Measurements from ENCODE around the gene SLC25A5. TPM values are rescaled to one million over a fixed set of nuclear protein-coding genes. Genes with fewer than 3 reads are reported as not detected.

The SLC25A5 gene
- total RNA-seq, 1 experiment from 2014 or later, result 641 TPM

DNA sequence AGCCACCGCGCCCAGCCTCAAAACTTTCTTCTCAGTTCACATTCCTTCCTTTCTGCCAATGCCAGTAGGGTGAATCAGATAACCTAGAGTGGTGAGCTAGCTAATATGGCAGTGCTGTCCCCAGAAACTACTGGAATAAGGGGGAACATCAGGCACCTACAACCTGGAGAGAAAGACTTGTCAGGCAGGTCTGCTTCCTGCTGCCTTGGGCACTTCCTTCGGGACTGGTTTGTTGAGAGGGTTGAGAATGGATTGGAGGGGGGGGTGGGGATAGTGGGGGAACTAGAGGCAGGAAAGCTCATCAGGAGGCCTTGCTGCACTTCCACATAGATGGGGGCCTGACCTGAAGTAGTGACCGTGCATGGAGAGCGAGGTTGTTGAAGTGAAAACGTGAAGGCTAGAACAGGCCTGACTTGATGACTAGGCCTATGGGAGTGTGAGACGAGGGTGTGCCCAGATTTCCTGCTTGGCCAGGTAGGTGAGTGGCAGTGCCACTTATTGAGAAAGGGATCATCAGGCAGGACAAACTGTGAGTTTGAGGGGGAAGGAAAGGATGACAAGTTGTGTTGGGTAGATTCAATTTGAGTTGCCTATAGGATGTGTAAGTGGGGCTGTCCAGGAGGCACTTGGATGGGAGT is 33.4 kb downstream of the SLC25A5 start:
- Histone ChIP-seq H4K20me1 (ENCODE audit: insufficient read depth) (no peaks in the 10 kb centered on the region), H3K4me2 (ENCODE audit: low read length) (peak overlapping the region; percentile 72), H3K4me3 (replicated peaks in 1 of 2; ENCODE audit: low read depth in 1 of 2, low read length in 2 of 2) (no peak overlapping the region), H3K27ac (ENCODE audit: low read depth, low read length) (peak overlapping the region; percentile 79), H3K79me2 (ENCODE audit: insufficient read depth, low read length) (no peaks in the 10 kb centered on the region), H3K36me3 (ENCODE audit: control insufficient read depth in 1 of 2, insufficient read depth in 2 of 2, low read length in 2 of 2) (no peaks in the 10 kb centered on the region), H3K27me3 (ENCODE audit: insufficient read depth, low read length) (no peaks in the 10 kb centered on the region), H2AFZ (ENCODE audit: low read depth, low read length, poor library complexity, severe bottlenecking) (no peak overlapping the region), H3K9me2 (ENCODE audit: insufficient read depth) (no peaks in the 10 kb centered on the region), H3K4me1 (ENCODE audit: control insufficient read depth in 1 of 2, insufficient read depth in 2 of 2, low read length in 2 of 2) (peaks cover 18 to 41% of the 10 kb centered on the region in 2 experiments), H3K9ac (ENCODE audit: low read length) (0 out of 2 replicates have a peak overlapping the region, but pooled peaks have one; percentile 47), H3K9me3 (ENCODE audit: control insufficient read depth in 1 of 2, insufficient read depth in 1 of 2, low read depth in 1 of 2, low read length in 2 of 2) (no peaks in the 10 kb centered on the region)
- intact Hi-C loops (cut with micrococcal nuclease), result no loop called here
- RAD21 ChIA-PET (ENCODE audit: low non-redundant PET in 1 of 2, low total read pairs in 2 of 2, uncharacterized antibody in 2 of 2, unreplicated experiment in 2 of 2), result no interaction called here
- ATAC-seq (no peak), DNase-seq (ENCODE audit: low read depth, low spot score) (no peak)
- POLR2A ChIA-PET, result no interaction called here
- BruUV-seq (replicated peaks), result no TSS peak
- CTCF ChIA-PET, result no interaction called here
- TF ChIP-seq, protein P1, sequence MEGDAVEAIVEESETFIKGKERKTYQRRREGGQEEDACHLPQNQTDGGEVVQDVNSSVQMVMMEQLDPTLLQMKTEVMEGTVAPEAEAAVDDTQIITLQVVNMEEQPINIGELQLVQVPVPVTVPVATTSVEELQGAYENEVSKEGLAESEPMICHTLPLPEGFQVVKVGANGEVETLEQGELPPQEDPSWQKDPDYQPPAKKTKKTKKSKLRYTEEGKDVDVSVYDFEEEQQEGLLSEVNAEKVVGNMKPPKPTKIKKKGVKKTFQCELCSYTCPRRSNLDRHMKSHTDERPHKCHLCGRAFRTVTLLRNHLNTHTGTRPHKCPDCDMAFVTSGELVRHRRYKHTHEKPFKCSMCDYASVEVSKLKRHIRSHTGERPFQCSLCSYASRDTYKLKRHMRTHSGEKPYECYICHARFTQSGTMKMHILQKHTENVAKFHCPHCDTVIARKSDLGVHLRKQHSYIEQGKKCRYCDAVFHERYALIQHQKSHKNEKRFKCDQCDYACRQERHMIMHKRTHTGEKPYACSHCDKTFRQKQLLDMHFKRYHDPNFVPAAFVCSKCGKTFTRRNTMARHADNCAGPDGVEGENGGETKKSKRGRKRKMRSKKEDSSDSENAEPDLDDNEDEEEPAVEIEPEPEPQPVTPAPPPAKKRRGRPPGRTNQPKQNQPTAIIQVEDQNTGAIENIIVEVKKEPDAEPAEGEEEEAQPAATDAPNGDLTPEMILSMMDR (IDR thresholded peaks at IDR 0.05 in 2 of 3, conservative IDR thresholded peaks at IDR 0.05 in 1 of 3; ENCODE audit: borderline replicate concordance in 1 of 3, insufficient read depth in 1 of 3, low read depth in 2 of 3, low read length in 2 of 3), result no peak
- no peak for TF ChIP-seq SIN3A (IDR thresholded peaks at IDR 0.05; ENCODE audit: low read depth)
- TF ChIP-seq POLR2AphosphoS5 (IDR thresholded peaks at IDR 0.05; ENCODE audit: low read depth, low read length), result no peak
- no peak for TF ChIP-seq ZNF274 (IDR thresholded peaks at IDR 0.05; ENCODE audit: low read depth, low read length)
- TF ChIP-seq SRF (IDR thresholded peaks at IDR 0.05; ENCODE audit: low read depth), result no peak
- no peak for TF ChIP-seq ELF1 (IDR thresholded peaks at IDR 0.05; ENCODE audit: borderline replicate concordance, low read depth)
- no peak for TF ChIP-seq EGR1 (IDR thresholded peaks at IDR 0.05; ENCODE audit: low read depth)
- TF ChIP-seq SP1 (IDR thresholded peaks at IDR 0.05; ENCODE audit: low read depth), result no peak
- no peak for TF ChIP-seq YY1 (IDR thresholded peaks at IDR 0.05; ENCODE audit: extremely low read depth, insufficient replicate concordance, low read depth, low read length)
